Activated T-helper 2 cell treated with anti-CD3 and anti-CD28 coated beads, Interferon-gamma antibody, Interleukin-2, Interleukin-4, amounts not matched to agents 10 μg/mL and 5 μg/mL and 100 μg/mL, durations not matched to agents 14 hours and 24 hours and 36 hours (primary cell): Measurements from ENCODE around the gene TNNT1. TPM values are rescaled to one million over a fixed set of nuclear protein-coding genes. Genes with fewer than 3 reads are reported as not detected.
"Not testable (repeated sequence)": the region's sequence is repeated elsewhere in the genome, so short reads cannot be mapped to it uniquely, and the experiment has no call there.

Source experiments
- DNase-seq: peaks from one replicate; pipeline ENCODE4 v3.0.0; 2021; ENCODE audit warnings: low spot score
- H3K27ac Mint-ChIP-seq: one replicate; pipeline ENCODE4 v1.8.0; 2021; ENCODE audit warnings: mixed read lengths
- H3K27me3 Mint-ChIP-seq: one replicate; pipeline ENCODE4 v1.8.0; 2021; ENCODE audit warnings: low read depth, mixed read lengths
- H3K36me3 Mint-ChIP-seq: one replicate; pipeline ENCODE4 v1.8.0; 2021; ENCODE audit warnings: low read depth, mixed read lengths
- H3K4me1 Mint-ChIP-seq: one replicate; pipeline ENCODE4 v1.8.0; 2021; ENCODE audit warnings: low read depth, mixed read lengths
- H3K4me3 Mint-ChIP-seq: one replicate; pipeline ENCODE4 v1.8.0; 2021; ENCODE audit warnings: low read depth, mild to moderate bottlenecking, moderate library complexity, mixed read lengths
- H3K9me3 Mint-ChIP-seq: one replicate; pipeline ENCODE4 v1.8.0; 2021; ENCODE audit warnings: mixed read lengths
- intact Hi-C: fragments of 100-400 bp; cut with micrococcal nuclease; formaldehyde crosslinking; loops from one replicate; pipeline ENCODE4 v1.15.1; 2023
- total RNA-seq: library from RNA; stranded (reverse); gene quantifications from 2 replicates; pipeline ENCODE4 v1.2.3, GENCODE V29; 2022

Gene TNNT1
- total RNA-seq, 1 donor from 2014 or later = 0.27 TPM

- intact Hi-C loops = loop anchor here (10.0 kb wide), 1 partner anchor 77 kb away; no protein-coding TSS in a partner anchor
- Mint-ChIP-seq H3K36me3 (no peaks in the 10 kb centered on the region), H3K27ac (no peak overlapping the region), H3K27me3 (peaks cover 29% of the 10 kb centered on the region), H3K9me3 (no peaks in the 10 kb centered on the region), H3K4me1 (peaks cover 6% of the 10 kb centered on the region), H3K4me3 (no peak overlapping the region)
- no peak for DNase-seq
Measured at GRCh38 chr19:55161571-55162322, 12.7 kb upstream of the TNNT1 start.

GRCh38 chr19:55160986-55161365 lies 12.0 kb upstream of the TNNT1 start:
- no peak for DNase-seq
- Mint-ChIP-seq H3K4me1 (no peaks in the 10 kb centered on the region), H3K36me3 (no peaks in the 10 kb centered on the region), H3K27me3 (peaks cover 27% of the 10 kb centered on the region), H3K4me3 (no peak overlapping the region), H3K27ac (no peak overlapping the region), H3K9me3 (no peaks in the 10 kb centered on the region)
- intact Hi-C loops = loop anchor here (10.0 kb wide), 1 partner anchor 76 kb away; no protein-coding TSS in a partner anchor

GRCh38 chr19:55160128-55160985 lies 11.4 kb upstream of the TNNT1 start:
- H3K27me3 Mint-ChIP-seq = peaks cover 21% of the 10 kb centered on the region
- H3K27ac Mint-ChIP-seq = no peak overlapping the region
- intact Hi-C loops = loop anchor here (10.0 kb wide), 1 partner anchor 76 kb away; no protein-coding TSS in a partner anchor
- H3K36me3 Mint-ChIP-seq = no peaks in the 10 kb centered on the region
- H3K9me3 Mint-ChIP-seq = no peaks in the 10 kb centered on the region
- no peak overlapping the region for H3K4me3 Mint-ChIP-seq
- no peaks in the 10 kb centered on the region for H3K4me1 Mint-ChIP-seq
- peak; percentile 87 for DNase-seq

- no peak overlapping the region for H3K27ac Mint-ChIP-seq
- intact Hi-C loops = no loop called here
- DNase-seq = no peak
- H3K27me3 Mint-ChIP-seq = peaks cover 18% of the 10 kb centered on the region
- H3K36me3 Mint-ChIP-seq = no peaks in the 10 kb centered on the region
- peaks cover 3% of the 10 kb centered on the region for H3K9me3 Mint-ChIP-seq
- peaks cover 2% of the 10 kb centered on the region for H3K4me1 Mint-ChIP-seq
- no peak overlapping the region for H3K4me3 Mint-ChIP-seq
Measured at GRCh38 chr19:55158848-55159749, 10.1 kb upstream of the TNNT1 start.

GRCh38 chr19:55158423-55158822 lies 9.4 kb upstream of the TNNT1 start:
- Mint-ChIP-seq H3K27me3 (peaks cover 18% of the 10 kb centered on the region), H3K9me3 (peaks cover 8% of the 10 kb centered on the region), H3K27ac (no peak overlapping the region), H3K4me3 (no peak overlapping the region), H3K4me1 (peaks cover 6% of the 10 kb centered on the region), H3K36me3 (no peaks in the 10 kb centered on the region)
- intact Hi-C loops = no loop called here
- no peak for DNase-seq

GRCh38 chr19:55157064-55157908 lies 8.3 kb upstream of the TNNT1 start, which contains the start of gene TNNI3:
Gene TNNI3, minus strand, starts transcription at chr19:55157732. Its CDS starts 143 bp downstream, at chr19:55157589.
- no peak within 1 kb of the TSS for H3K27ac Mint-ChIP-seq
- no peaks in the 10 kb centered on the region for H3K36me3 Mint-ChIP-seq
- peaks cover 9% of the 10 kb centered on the region for H3K9me3 Mint-ChIP-seq
- intact Hi-C loops = no loop called here
- H3K4me1 Mint-ChIP-seq = peaks cover 6% of the 10 kb centered on the region
- no peak within 1 kb of the TSS for H3K4me3 Mint-ChIP-seq
- DNase-seq = no peak
- peaks cover 18% of the 10 kb centered on the region for H3K27me3 Mint-ChIP-seq

GRCh38 chr19:55156202-55157063 lies 7.4 kb upstream of the TNNT1 start:
- Mint-ChIP-seq H3K27me3 (peaks cover 18% of the 10 kb centered on the region), H3K4me1 (peaks cover 11% of the 10 kb centered on the region), H3K9me3 (peaks cover 17% of the 10 kb centered on the region), H3K27ac (no peak overlapping the region), H3K4me3 (no peak overlapping the region), H3K36me3 (peaks cover 4% of the 10 kb centered on the region)
- no peak for DNase-seq
- intact Hi-C loops = no loop called here

GRCh38 chr19:55155784-55156183 lies 6.8 kb upstream of the TNNT1 start:
- H3K36me3 Mint-ChIP-seq, H3K4me3 Mint-ChIP-seq, H3K27ac Mint-ChIP-seq, intact Hi-C loops, DNase-seq: not testable (repeated sequence)
- H3K9me3 Mint-ChIP-seq = peaks cover 19% of the 10 kb centered on the region
- peaks cover 11% of the 10 kb centered on the region for H3K4me1 Mint-ChIP-seq
- peaks cover 18% of the 10 kb centered on the region for H3K27me3 Mint-ChIP-seq

- Mint-ChIP-seq H3K4me1 (peaks cover 11% of the 10 kb centered on the region), H3K27me3 (peaks cover 19% of the 10 kb centered on the region), H3K36me3 (peaks cover 4% of the 10 kb centered on the region), H3K4me3 (no peak overlapping the region), H3K27ac (no peak overlapping the region), H3K9me3 (peaks cover 19% of the 10 kb centered on the region)
- intact Hi-C loops = no loop called here
- no peak for DNase-seq
Measured at GRCh38 chr19:55153652-55154264, 4.8 kb upstream of the TNNT1 start.

GRCh38 chr19:55152017-55152416 lies 3.0 kb upstream of the TNNT1 start:
- peaks cover 24% of the 10 kb centered on the region for H3K27me3 Mint-ChIP-seq
- peak overlapping the region; percentile 50 for H3K27ac Mint-ChIP-seq
- intact Hi-C loops = no loop called here
- H3K36me3 Mint-ChIP-seq = peaks cover 4% of the 10 kb centered on the region
- no peak overlapping the region for H3K4me3 Mint-ChIP-seq
- peaks cover 19% of the 10 kb centered on the region for H3K9me3 Mint-ChIP-seq
- H3K4me1 Mint-ChIP-seq = peaks cover 11% of the 10 kb centered on the region
- no peak for DNase-seq
